ENCODE data around the gene CCDC78. TPM values are rescaled to one million over a fixed set of nuclear protein-coding genes. Genes with fewer than 3 reads are reported as not detected.

The CCDC78 gene
- total RNA-seq, 1 experiment from 2014 or later: 20.2 TPM

GRCh38 chr16:678209-678857 lies 47.9 kb downstream of the CCDC78 start:
- H3K4me3 Mint-ChIP-seq: no peak overlapping the region

GRCh38 chr16:677316-678190 lies 48.7 kb downstream of the CCDC78 start:
- CTCF ChIA-PET: interaction anchor here (0.5 to 3.1 kb wide), 5 partner anchors 9 to 1239 kb away, joined by 3 to 21 read pairs (median 3); partner anchors contain the start of gene RHOT2
- no peak for ATAC-seq
- peak; percentile 74 for DNase-seq (ENCODE audit: low spot score)

More at GRCh38 chr16:678209-678857, 47.9 kb downstream of the CCDC78 start:
- Mint-ChIP-seq H3K36me3 (peaks cover 20% of the 10 kb centered on the region), H3K9me3 (no peaks in the 10 kb centered on the region), H3K27ac (no peak overlapping the region), H3K4me1 (peaks cover 31% of the 10 kb centered on the region), H3K27me3 (ENCODE audit: low read depth) (no peaks in the 10 kb centered on the region)
- ATAC-seq: no peak
- no peak for DNase-seq (ENCODE audit: low spot score)
- ChIA-PET CTCF (interaction anchor here (0.8 to 3.1 kb wide), 11 partner anchors 10 to 99 kb away, joined by 3 to 21 read pairs (median 4); partner anchors contain the start of genes RHOT2 and WDR24), POLR2A (interaction anchor here (1.2 kb wide), 1 partner anchor 12 kb away, joined by 4 read pairs; the partner anchor contains the start of gene WDR24)
- TF ChIP-seq ZBTB21 (CRISPR knock-in tag; IDR thresholded peaks at IDR 0.05; ENCODE audit: borderline replicate concordance) (no peak), ZMAT4 (CRISPR knock-in tag; IDR thresholded peaks at IDR 0.05) (no peak), EMX1 (CRISPR knock-in tag; IDR thresholded peaks at IDR 0.05) (no peak), ZNF219 (CRISPR knock-in tag; IDR thresholded peaks at IDR 0.05; ENCODE audit: borderline replicate concordance) (no peak), MYBL2 (CRISPR knock-in tag; IDR thresholded peaks at IDR 0.05) (no peak), ATF6 (CRISPR knock-in tag; IDR thresholded peaks at IDR 0.05) (no peak), HMGA2 (CRISPR knock-in tag; IDR thresholded peaks at IDR 0.05) (no peak), GABPB1 (CRISPR knock-in tag; IDR thresholded peaks at IDR 0.05) (no peak), ZNF138 (CRISPR knock-in tag; conservative IDR thresholded peaks at IDR 0.05) (no peak), ELF4 (CRISPR knock-in tag; IDR thresholded peaks at IDR 0.05; ENCODE audit: low read depth) (no peak), CDX4 (CRISPR knock-in tag; IDR thresholded peaks at IDR 0.05; ENCODE audit: borderline replicate concordance) (no peak), USF1 (CRISPR knock-in tag; IDR thresholded peaks at IDR 0.05) (no peak), FOXP1 (CRISPR knock-in tag; IDR thresholded peaks at IDR 0.05; ENCODE audit: borderline replicate concordance) (no peak), GTF2I (CRISPR knock-in tag; conservative IDR thresholded peaks at IDR 0.05) (no peak), ZSCAN18 (CRISPR knock-in tag; IDR thresholded peaks at IDR 0.05) (no peak)

More at GRCh38 chr16:677316-678190, 48.7 kb downstream of the CCDC78 start:
- Mint-ChIP-seq H3K4me3 (no peak overlapping the region), H3K36me3 (peaks cover 20% of the 10 kb centered on the region), H3K27ac (no peak overlapping the region), H3K27me3 (ENCODE audit: low read depth) (no peaks in the 10 kb centered on the region), H3K4me1 (peaks cover 27% of the 10 kb centered on the region), H3K9me3 (no peaks in the 10 kb centered on the region)
- no peak for TF ChIP-seq ATF3 (CRISPR knock-in tag; conservative IDR thresholded peaks at IDR 0.05)
- peak; percentile 32; the same call in 1 of the 2 replicates for TF ChIP-seq RELA (CRISPR knock-in tag; IDR thresholded peaks at IDR 0.05; ENCODE audit: borderline replicate concordance)
- POLR2A ChIA-PET: no interaction called here

Data from WTC11 (cell line).